Testis (tissue), 2 donors: Measurements from ENCODE around the gene HECA.

ENCODE experiments used
- CTCF ChIP-seq, 3 experiments: fragments of 450-650 bp in 2 of 3; fragments of 200-600 bp in 1 of 3; sonication (generic) in 1 of 3; IDR thresholded peaks; one replicate each; pipeline ENCODE4 v1.5.1; 2016 to 2019; ENCODE audit warnings: antibody characterized with exemption in 3 of 3, mild to moderate bottlenecking in 2 of 3, moderate library complexity in 1 of 3
- POLR2A ChIP-seq: fragments of 450-650 bp; IDR thresholded peaks from one replicate; pipeline ENCODE4 v1.6.1; 2017; ENCODE audit warnings: antibody characterized with exemption, mild to moderate bottlenecking, moderate library complexity

- TF ChIP-seq CTCF (IDR thresholded peaks at IDR 0.05), result no peak
- TF ChIP-seq POLR2A, result no peak
Measured at GRCh38 chr6:139175389-139175948, 40.6 kb downstream of the HECA start.
